Tibial nerve (tissue), 4 donors: ENCODE results near the gene GATAD2A. TPM values are rescaled to one million over a fixed set of nuclear protein-coding genes. Genes with fewer than 3 reads are reported as not detected.

Experiments used
- DNase-seq, 2 donors: peaks; one replicate each; pipeline ENCODE4 v3.0.0-alpha.2; 2019; ENCODE audit warnings: low spot score in 2 of 2
- H3K27ac ChIP-seq, 4 donors: fragments of 200-600 bp; sonication (generic) in 3 of 4; one replicate each; pipeline ENCODE4 v1.5.1; 2017 to 2019; ENCODE audit warnings: mild to moderate bottlenecking in 1 of 4
- H3K27me3 ChIP-seq, 2 donors: fragments of 200-600 bp; sonication (generic) in 1 of 2; one replicate each; pipeline versions ENCODE4 v1.5.1 to v1.6.0; 2017 to 2019
- H3K36me3 ChIP-seq, 3 donors: fragments of 200-600 bp; sonication (generic); one replicate each; pipeline ENCODE4 v1.5.1; 2018 to 2019
- H3K4me1 ChIP-seq, 4 donors: fragments of 200-600 bp; sonication (generic) in 3 of 4; one replicate each; pipeline ENCODE4 v1.5.1; 2017 to 2019
- H3K4me3 ChIP-seq, 4 donors: fragments of 200-600 bp; sonication (generic) in 3 of 4; one replicate each; pipeline ENCODE4 v1.5.1; 2017 to 2019; ENCODE audit warnings: mild to moderate bottlenecking in 1 of 4, moderate library complexity in 1 of 4
- H3K9me3 ChIP-seq, 4 donors: fragments of 200-600 bp; sonication (generic) in 3 of 4; one replicate each; pipeline ENCODE4 v1.5.1; 2017 to 2019
- EP300 ChIP-seq, 2 donors: sonication (generic); formaldehyde crosslinking; IDR thresholded peaks; one replicate each; pipeline ENCODE4 v1.6.1; 2017; ENCODE audit warnings: antibody characterized with exemption in 2 of 2, mild to moderate bottlenecking in 1 of 2
- POLR2A ChIP-seq, 2 donors: fragments of 450-650 bp; IDR thresholded peaks; one replicate each; pipeline ENCODE4 v1.6.1; 2017; ENCODE audit warnings: antibody characterized with exemption in 2 of 2, mild to moderate bottlenecking in 2 of 2, moderate library complexity in 2 of 2
- WGBS, 2 donors: methylation state at CpG; one replicate each; pipeline ENCODE4 v1.1.5; 2018; 5-methylcytosine and 5-hydroxymethylcytosine counted together
- total RNA-seq, 4 donors: library from RNA; depleted of rRNA; stranded (reverse); fragments of >200 nt; gene quantifications; one replicate each; pipeline ENCODE4 v1.1.0, GENCODE V29; 2016
- TF ChIP-seq, protein P1 (sequence below), 5 experiments: fragments of 200-600 bp in 3 of 5; fragments of 450-650 bp in 2 of 5; sonication (generic) in 3 of 5; IDR thresholded peaks; one replicate each; pipeline ENCODE4 v1.5.1; 2016 to 2019; ENCODE audit warnings: antibody characterized with exemption in 5 of 5, mild to moderate bottlenecking in 3 of 5, moderate library complexity in 2 of 5

The GATAD2A gene
- total RNA-seq, 4 donors from 2014 or later: 34.1 to 69.6 (median 36.8) TPM

DNA sequence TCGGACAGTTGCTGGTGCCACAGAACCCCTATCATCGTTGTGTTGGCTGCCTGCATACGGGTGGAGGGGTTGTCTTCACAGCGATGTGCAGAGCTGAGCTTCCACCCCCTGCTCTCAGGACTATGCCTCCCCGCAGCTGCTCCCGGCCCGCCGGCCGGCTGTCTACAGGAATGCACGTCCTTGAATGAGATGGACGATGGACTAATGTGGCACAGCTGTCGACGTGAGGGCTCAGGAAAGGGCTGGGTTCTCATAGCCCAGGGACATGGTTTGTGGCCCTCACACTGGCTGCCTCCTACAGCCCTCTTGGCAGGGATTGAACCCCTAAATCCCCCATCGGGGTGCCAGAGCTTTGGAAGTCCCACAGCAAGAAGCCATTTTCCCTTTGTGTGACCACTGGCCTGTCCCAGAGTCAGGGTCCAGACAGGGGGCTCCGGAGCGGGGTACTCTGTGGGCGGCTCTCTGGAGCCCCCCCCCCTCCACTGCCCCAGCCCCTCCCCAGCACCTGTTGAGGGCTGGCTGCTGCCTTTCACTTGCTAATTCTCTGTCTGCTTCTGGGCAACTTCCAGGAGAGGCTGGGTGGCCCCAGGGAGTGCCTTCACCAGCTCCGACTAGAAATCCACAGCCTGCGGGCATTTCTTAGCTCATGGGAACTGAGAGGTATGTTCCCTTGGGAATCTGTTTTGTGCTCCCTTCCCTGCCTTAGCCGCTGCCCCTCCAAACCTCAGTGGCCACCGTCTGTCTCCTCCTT, 69.7 kb downstream of the GATAD2A start:
- no peak for DNase-seq
- Histone ChIP-seq H3K27ac (no peak overlapping the region), H3K4me1 (peaks cover 0 to 51% (median 6%) of the 10 kb centered on the region in 4 donors), H3K9me3 (no peaks in the 10 kb centered on the region), H3K27me3 (no peaks in the 10 kb centered on the region), H3K36me3 (peaks cover 0 to 12% (median 0%) of the 10 kb centered on the region in 3 donors), H3K4me3 (no peak overlapping the region)
- 60 to 62% methylated on average over 21 of the region's 21 CpGs for WGBS, 2 donors
- TF ChIP-seq EP300 (IDR thresholded peaks at IDR 0.05) (no peak), POLR2A (IDR thresholded peaks at IDR 0.05) (no peak)
- TF ChIP-seq, protein P1, sequence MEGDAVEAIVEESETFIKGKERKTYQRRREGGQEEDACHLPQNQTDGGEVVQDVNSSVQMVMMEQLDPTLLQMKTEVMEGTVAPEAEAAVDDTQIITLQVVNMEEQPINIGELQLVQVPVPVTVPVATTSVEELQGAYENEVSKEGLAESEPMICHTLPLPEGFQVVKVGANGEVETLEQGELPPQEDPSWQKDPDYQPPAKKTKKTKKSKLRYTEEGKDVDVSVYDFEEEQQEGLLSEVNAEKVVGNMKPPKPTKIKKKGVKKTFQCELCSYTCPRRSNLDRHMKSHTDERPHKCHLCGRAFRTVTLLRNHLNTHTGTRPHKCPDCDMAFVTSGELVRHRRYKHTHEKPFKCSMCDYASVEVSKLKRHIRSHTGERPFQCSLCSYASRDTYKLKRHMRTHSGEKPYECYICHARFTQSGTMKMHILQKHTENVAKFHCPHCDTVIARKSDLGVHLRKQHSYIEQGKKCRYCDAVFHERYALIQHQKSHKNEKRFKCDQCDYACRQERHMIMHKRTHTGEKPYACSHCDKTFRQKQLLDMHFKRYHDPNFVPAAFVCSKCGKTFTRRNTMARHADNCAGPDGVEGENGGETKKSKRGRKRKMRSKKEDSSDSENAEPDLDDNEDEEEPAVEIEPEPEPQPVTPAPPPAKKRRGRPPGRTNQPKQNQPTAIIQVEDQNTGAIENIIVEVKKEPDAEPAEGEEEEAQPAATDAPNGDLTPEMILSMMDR (IDR thresholded peaks at IDR 0.05): no peak

DNA sequence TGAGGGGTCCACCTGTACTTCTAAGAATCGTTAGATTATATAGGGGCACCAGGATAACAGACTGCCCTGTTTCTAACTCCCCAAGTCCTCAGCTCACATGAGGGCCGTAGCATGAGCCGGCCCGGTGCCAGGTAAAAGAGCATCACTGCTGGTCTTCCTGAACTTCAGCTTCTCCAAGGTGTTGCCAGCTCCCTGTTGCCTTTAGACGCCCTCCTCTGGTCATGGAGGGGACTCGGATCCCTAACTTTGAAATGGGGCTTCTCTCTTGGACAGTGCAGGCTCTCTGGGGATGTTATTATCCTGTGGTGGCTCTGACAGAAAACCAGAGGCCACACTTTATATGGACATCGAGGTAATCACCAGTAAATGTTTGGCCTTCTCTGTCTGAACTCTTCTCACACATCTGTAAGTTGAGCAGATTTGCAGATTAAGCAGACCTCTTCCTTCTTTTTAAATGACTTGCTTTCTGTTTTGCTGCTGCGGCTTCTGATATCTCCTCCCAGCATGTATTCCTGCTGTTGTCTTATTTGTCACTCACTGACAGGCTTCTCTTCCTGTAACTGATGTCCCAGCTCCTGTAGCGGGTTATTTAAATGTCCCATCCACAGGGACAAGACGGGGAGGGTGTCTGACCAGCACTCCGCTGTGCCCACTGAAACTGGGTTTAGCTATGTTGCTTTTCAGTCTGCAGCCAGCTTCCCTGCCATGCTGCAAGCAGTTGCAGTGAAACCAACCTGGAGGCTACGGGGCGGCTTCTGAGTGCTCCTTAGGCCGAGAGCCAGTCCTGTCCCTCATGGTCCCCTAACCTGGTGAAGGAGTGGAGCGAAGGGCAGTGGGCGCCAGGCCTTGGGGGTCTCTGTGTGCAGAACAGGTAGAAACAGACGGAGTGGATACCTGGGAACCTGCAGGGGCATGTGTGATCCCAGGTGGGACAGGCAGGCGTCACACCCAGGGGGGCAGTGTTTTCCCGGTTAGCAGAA, 70.7 kb downstream of the GATAD2A start:
- WGBS, 2 donors: 74 to 76% methylated on average over 19 of the region's 19 CpGs
- no peak overlapping the region for H3K27ac ChIP-seq
- TF ChIP-seq POLR2A (IDR thresholded peaks at IDR 0.05): no peak
- TF ChIP-seq, protein P1 (IDR thresholded peaks at IDR 0.05): no peak
- no peak for TF ChIP-seq EP300 (IDR thresholded peaks at IDR 0.05)

DNA sequence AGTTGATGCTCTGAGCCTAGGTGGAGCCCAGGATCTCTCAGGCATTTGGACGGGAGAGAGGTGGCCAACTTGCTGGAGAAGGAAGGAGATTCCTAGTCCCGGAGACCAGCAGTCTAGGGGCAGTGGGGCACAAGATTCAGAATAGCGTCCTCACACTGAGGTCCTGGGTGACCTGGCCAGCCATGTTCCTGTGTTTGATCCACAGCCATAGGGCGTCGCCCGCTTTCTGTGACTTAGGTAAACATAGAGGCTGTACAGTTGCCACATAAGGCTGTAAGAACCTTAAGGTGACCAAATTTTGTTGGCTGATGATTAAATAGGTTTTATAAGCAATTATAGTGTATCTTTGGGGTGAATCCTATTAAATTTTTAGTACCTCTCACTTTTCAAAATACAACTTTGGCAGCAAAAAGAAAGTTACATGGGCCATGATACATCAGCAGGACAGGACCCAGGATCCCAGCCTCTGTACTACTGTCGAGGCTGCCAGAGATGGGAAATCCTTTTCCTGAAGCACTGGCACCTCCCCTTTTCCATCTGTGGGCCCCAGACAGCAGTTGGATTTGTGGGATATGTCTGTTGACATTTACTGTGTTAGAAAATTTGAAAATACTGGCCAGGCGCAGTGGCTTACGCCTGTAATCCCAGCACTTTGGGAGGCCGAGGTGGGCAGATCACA, 72.4 kb downstream of the GATAD2A start:
- H3K4me1 ChIP-seq: peaks cover 0 to 46% (median 4%) of the 10 kb centered on the region in 4 donors
- no peak overlapping the region for H3K4me3 ChIP-seq
- WGBS, 2 donors: 89 to 93% methylated on average over 10 of the region's 10 CpGs
- no peak overlapping the region for H3K27ac ChIP-seq
- no peak for DNase-seq
- TF ChIP-seq EP300 (IDR thresholded peaks at IDR 0.05) (no peak), POLR2A (IDR thresholded peaks at IDR 0.05) (no peak)
- TF ChIP-seq, protein P1 (IDR thresholded peaks at IDR 0.05): no peak
- peaks cover 0 to 26% (median 0%) of the 10 kb centered on the region in 3 donors for H3K36me3 ChIP-seq
- no peaks in the 10 kb centered on the region for H3K9me3 ChIP-seq
- no peaks in the 10 kb centered on the region for H3K27me3 ChIP-seq

More for the DNA sequence above, 70.7 kb downstream of the GATAD2A start:
- DNase-seq: no peak
- Histone ChIP-seq H3K36me3 (peaks cover 0 to 21% (median 0%) of the 10 kb centered on the region in 3 donors), H3K9me3 (no peaks in the 10 kb centered on the region), H3K4me1 (peaks cover 0 to 51% (median 6%) of the 10 kb centered on the region in 4 donors), H3K27me3 (no peaks in the 10 kb centered on the region), H3K4me3 (no peak overlapping the region)

DNA sequence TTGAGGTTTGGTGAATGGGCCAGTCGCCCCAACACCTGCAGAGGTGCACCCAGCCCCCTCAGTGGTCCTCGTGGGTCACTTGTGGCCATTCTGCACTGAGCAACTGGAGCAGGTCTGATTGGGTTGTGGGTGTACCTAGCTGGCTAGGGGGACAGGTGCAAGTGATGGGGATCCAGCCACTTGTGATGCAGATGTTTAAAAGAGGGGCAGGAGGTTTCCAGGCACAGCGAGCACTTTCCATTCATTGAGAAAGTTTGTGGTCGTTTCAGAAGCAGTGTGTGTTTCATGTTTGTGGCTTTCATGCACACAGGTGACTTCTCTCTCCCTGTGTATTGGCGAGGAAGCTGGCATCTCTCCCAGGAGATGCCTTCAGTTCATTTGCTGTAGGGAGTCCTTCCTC, 75.2 kb downstream of the GATAD2A start:
- no peaks in the 10 kb centered on the region for H3K27me3 ChIP-seq
- H3K36me3 ChIP-seq: peaks cover 0 to 19% (median 0%) of the 10 kb centered on the region in 3 donors
- TF ChIP-seq EP300 (IDR thresholded peaks at IDR 0.05) (no peak), POLR2A (IDR thresholded peaks at IDR 0.05) (no peak)
- TF ChIP-seq, protein P1 (IDR thresholded peaks at IDR 0.05): no peak
- DNase-seq: no peak
- no peak overlapping the region for H3K27ac ChIP-seq
- H3K9me3 ChIP-seq: no peaks in the 10 kb centered on the region
- no peak overlapping the region for H3K4me3 ChIP-seq
- 79 to 80% methylated on average over 5 of the region's 5 CpGs for WGBS, 2 donors
- H3K4me1 ChIP-seq: peaks cover 0 to 46% (median 4%) of the 10 kb centered on the region in 4 donors
